HepG2 (cell line): Measurements from ENCODE around the gene GOT1. TPM values are rescaled to one million over a fixed set of nuclear protein-coding genes. Genes with fewer than 3 reads are reported as not detected.
A peak's percentile ranks its signal among the peaks of the same experiment; 100 is the strongest.

Experiments used
- ATM ChIP-seq: fragments of 450-650 bp; IDR thresholded peaks from 2 replicates; pipeline ENCODE4 v1.7.1; 2017; ENCODE audit warnings: mild to moderate bottlenecking, borderline replicate concordance
- DNMT3B ChIP-seq: conservative IDR thresholded peaks from 2 replicates; pipeline ENCODE4 v1.6.1; 2016; ENCODE audit warnings: missing biosample characterization, control low read depth
- ELF1 ChIP-seq: sonication (generic); formaldehyde crosslinking; IDR thresholded peaks from 2 replicates; pipeline ENCODE4 v1.4.0; 2020; ENCODE audit warnings: missing genetic modification reagents
- HDAC6 ChIP-seq: fragments of 200-600 bp; sonication (generic); IDR thresholded peaks from 2 replicates; pipeline ENCODE4 v1.7.0; 2017; ENCODE audit warnings: mild to moderate bottlenecking, antibody characterized with exemption, low read length, low read depth
- HHEX ChIP-seq: IDR thresholded peaks from 2 replicates; pipeline ENCODE4 v1.6.1; 2016; ENCODE audit warnings: control low read depth
- KLF15 ChIP-seq: sonication (generic); formaldehyde crosslinking; IDR thresholded peaks from 2 replicates; pipeline ENCODE4 v1.8.1; 2023; ENCODE audit warnings: borderline replicate concordance, mild to moderate bottlenecking, inconsistent platforms, missing genetic modification reagents, mixed read lengths
- MED1 ChIP-seq: sonication (generic); formaldehyde crosslinking; IDR thresholded peaks from 2 replicates; pipeline ENCODE4 v1.4.0; 2020; ENCODE audit warnings: missing genetic modification reagents
- MTF2 ChIP-seq: sonication (generic); formaldehyde crosslinking; IDR thresholded peaks from 2 replicates; pipeline ENCODE4 v1.5.0; 2020; ENCODE audit warnings: missing genetic modification reagents, borderline replicate concordance
- SOX13 ChIP-seq, 3 experiments: fragments of 450-650 bp in 1 of 3; sonication (generic) in 1 of 3; formaldehyde crosslinking in 1 of 3; IDR thresholded peaks in 2 of 3; conservative IDR thresholded peaks in 1 of 3; 2 replicates each; pipeline versions ENCODE4 v1.5.0 to v1.6.1; 2016 to 2020; ENCODE audit warnings: antibody characterized with exemption in 1 of 3, mild to moderate bottlenecking in 1 of 3, missing compliant biosample characterization in 1 of 3, missing genetic modification reagents in 1 of 3, moderate library complexity in 1 of 3
- STAT5B ChIP-seq: sonication (generic); formaldehyde crosslinking; IDR thresholded peaks from 2 replicates; pipeline ENCODE4 v1.4.0; 2020; ENCODE audit warnings: missing genetic modification reagents
- TOPORS ChIP-seq: sonication (generic); formaldehyde crosslinking; IDR thresholded peaks from 2 replicates; pipeline ENCODE4 v1.8.0; 2023; ENCODE audit warnings: mild to moderate bottlenecking, missing genetic modification reagents
- ZFP62 ChIP-seq: sonication (generic); formaldehyde crosslinking; IDR thresholded peaks from 2 replicates; pipeline ENCODE4 v1.4.0; 2020; ENCODE audit warnings: missing genetic modification reagents
- ZNF224 ChIP-seq: sonication (generic); formaldehyde crosslinking; IDR thresholded peaks from 2 replicates; pipeline ENCODE4 v1.5.0; 2020; ENCODE audit warnings: mild to moderate bottlenecking, missing genetic modification reagents
- ZNF232 ChIP-seq: sonication (generic); formaldehyde crosslinking; IDR thresholded peaks from 2 replicates; pipeline ENCODE4 v1.4.0; 2020; ENCODE audit warnings: missing genetic modification reagents, borderline replicate concordance
- ZNF335 ChIP-seq: sonication (generic); formaldehyde crosslinking; IDR thresholded peaks from 2 replicates; pipeline ENCODE4 v1.4.0; 2020; ENCODE audit warnings: missing genetic modification reagents
- ZNF510 ChIP-seq: sonication (generic); formaldehyde crosslinking; IDR thresholded peaks from 2 replicates; pipeline ENCODE4 v1.4.0; 2020; ENCODE audit warnings: low read depth, mild to moderate bottlenecking, missing genetic modification reagents
- ZNF576 ChIP-seq: sonication (generic); formaldehyde crosslinking; IDR thresholded peaks from 2 replicates; pipeline ENCODE4 v1.4.0; 2020; ENCODE audit warnings: mild to moderate bottlenecking, missing genetic modification reagents
- ZNF737 ChIP-seq: sonication (generic); formaldehyde crosslinking; IDR thresholded peaks from 2 replicates; pipeline ENCODE4 v1.5.0; 2020; ENCODE audit warnings: missing genetic modification reagents, mild to moderate bottlenecking, borderline replicate concordance
- ZNF766 ChIP-seq: sonication (generic); formaldehyde crosslinking; IDR thresholded peaks from 2 replicates; pipeline ENCODE4 v1.5.0; 2020; ENCODE audit warnings: missing genetic modification reagents, borderline replicate concordance
- ZNF770 ChIP-seq: sonication (generic); formaldehyde crosslinking; IDR thresholded peaks from 2 replicates; pipeline ENCODE4 v1.5.0; 2020; ENCODE audit warnings: mild to moderate bottlenecking, missing genetic modification reagents
- polyA plus RNA-seq, 8 experiments: library from polyadenylated mRNA; depleted of rRNA in 3 of 8; stranded (reverse) in 7 of 8; unstranded in 1 of 8; fragments of >200 nt; fragmentation: Illumina TruSeq in 4 of 8; extraction: Trizol in 4 of 8; gene quantifications; 2 replicates each; pipeline versions ENCODE4 v1.2.1 to v1.2.3, GENCODE V29; 2011 to 2016; ENCODE audit warnings: low read depth in 4 of 8, missing spikeins in 1 of 8, mixed read lengths in 1 of 8; ENCODE audit not compliant: insufficient read depth in 1 of 8
- total RNA-seq, 5 experiments: library from RNA; depleted of rRNA; stranded (reverse); fragments of >200 nt; fragmentation: Illumina TruSeq; extraction: Trizol; gene quantifications; 2 replicates each; pipeline ENCODE4 v1.2.3, GENCODE V29; 2016; ENCODE audit warnings: low read depth in 1 of 5
- TF ChIP-seq, protein P1 (sequence below): sonication (generic); formaldehyde crosslinking; IDR thresholded peaks from 2 replicates; pipeline ENCODE4 v1.5.0; 2020; ENCODE audit warnings: missing genetic modification reagents
- TF ChIP-seq, protein P2 (sequence below): sonication (generic); formaldehyde crosslinking; IDR thresholded peaks from 2 replicates; pipeline ENCODE4 v1.4.0; 2020; ENCODE audit warnings: missing genetic modification reagents, borderline replicate concordance
- TF ChIP-seq, protein P3 (sequence below): sonication (generic); formaldehyde crosslinking; IDR thresholded peaks from 2 replicates; pipeline ENCODE4 v1.5.1; 2020; ENCODE audit warnings: missing genetic modification reagents, mild to moderate bottlenecking, borderline replicate concordance

Gene GOT1
- total and polyA plus RNA-seq, 2 of the 13 experiments (the other 11 are each of a cell fraction or from before 2014, with no cell fraction given) = 81.2 to 102 TPM

GRCh38 chr10:99430451-99431189 is at the start of gene GOT1 (continued):
- TF ChIP-seq, protein P1, sequence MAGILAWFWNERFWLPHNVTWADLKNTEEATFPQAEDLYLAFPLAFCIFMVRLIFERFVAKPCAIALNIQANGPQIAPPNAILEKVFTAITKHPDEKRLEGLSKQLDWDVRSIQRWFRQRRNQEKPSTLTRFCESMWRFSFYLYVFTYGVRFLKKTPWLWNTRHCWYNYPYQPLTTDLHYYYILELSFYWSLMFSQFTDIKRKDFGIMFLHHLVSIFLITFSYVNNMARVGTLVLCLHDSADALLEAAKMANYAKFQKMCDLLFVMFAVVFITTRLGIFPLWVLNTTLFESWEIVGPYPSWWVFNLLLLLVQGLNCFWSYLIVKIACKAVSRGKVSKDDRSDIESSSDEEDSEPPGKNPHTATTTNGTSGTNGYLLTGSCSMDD (CRISPR knock-in tag) = no peak
- TF ChIP-seq TOPORS (CRISPR knock-in tag) = peak; percentile 88
- peak; percentile 74 for TF ChIP-seq ZNF224 (CRISPR knock-in tag)
- no peak for TF ChIP-seq ZNF335 (CRISPR knock-in tag)
- no peak for TF ChIP-seq ZFP62
- peak; percentile 68; the same call in 1 of the 2 replicates for TF ChIP-seq ZNF510 (CRISPR knock-in tag)
- no peak for TF ChIP-seq HHEX
- 0 out of 2 replicates have a peak, but pooled peaks have one; percentile 32 for TF ChIP-seq DNMT3B (CRISPR knock-in tag)
- TF ChIP-seq ZNF576 (CRISPR knock-in tag) = no peak
- TF ChIP-seq, protein P2, sequence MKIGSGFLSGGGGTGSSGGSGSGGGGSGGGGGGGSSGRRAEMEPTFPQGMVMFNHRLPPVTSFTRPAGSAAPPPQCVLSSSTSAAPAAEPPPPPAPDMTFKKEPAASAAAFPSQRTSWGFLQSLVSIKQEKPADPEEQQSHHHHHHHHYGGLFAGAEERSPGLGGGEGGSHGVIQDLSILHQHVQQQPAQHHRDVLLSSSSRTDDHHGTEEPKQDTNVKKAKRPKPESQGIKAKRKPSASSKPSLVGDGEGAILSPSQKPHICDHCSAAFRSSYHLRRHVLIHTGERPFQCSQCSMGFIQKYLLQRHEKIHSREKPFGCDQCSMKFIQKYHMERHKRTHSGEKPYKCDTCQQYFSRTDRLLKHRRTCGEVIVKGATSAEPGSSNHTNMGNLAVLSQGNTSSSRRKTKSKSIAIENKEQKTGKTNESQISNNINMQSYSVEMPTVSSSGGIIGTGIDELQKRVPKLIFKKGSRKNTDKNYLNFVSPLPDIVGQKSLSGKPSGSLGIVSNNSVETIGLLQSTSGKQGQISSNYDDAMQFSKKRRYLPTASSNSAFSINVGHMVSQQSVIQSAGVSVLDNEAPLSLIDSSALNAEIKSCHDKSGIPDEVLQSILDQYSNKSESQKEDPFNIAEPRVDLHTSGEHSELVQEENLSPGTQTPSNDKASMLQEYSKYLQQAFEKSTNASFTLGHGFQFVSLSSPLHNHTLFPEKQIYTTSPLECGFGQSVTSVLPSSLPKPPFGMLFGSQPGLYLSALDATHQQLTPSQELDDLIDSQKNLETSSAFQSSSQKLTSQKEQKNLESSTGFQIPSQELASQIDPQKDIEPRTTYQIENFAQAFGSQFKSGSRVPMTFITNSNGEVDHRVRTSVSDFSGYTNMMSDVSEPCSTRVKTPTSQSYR = no peak
- peak; percentile 14; the same call in 1 of the 2 replicates for TF ChIP-seq ZNF770 (CRISPR knock-in tag)
- no peak for TF ChIP-seq ZNF737
- no peak for TF ChIP-seq HDAC6
- TF ChIP-seq, protein P3, sequence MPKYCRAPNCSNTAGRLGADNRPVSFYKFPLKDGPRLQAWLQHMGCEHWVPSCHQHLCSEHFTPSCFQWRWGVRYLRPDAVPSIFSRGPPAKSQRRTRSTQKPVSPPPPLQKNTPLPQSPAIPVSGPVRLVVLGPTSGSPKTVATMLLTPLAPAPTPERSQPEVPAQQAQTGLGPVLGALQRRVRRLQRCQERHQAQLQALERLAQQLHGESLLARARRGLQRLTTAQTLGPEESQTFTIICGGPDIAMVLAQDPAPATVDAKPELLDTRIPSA = no peak
- no peak for TF ChIP-seq MTF2 (CRISPR knock-in tag)
- no peak for TF ChIP-seq ATM
- TF ChIP-seq ELF1 (CRISPR knock-in tag) = 0 out of 2 replicates have a peak, but pooled peaks have one; percentile 9
- no peak for TF ChIP-seq SOX13 (IDR thresholded peaks at IDR 0.05)
- peak in 1 of 2 experiments; percentile 53; a peak in 2 of 4 replicates for TF ChIP-seq SOX13 (CRISPR knock-in tag; conservative IDR thresholded peaks at IDR 0.05 in 1 of 2, IDR thresholded peaks at IDR 0.05 in 1 of 2)
- TF ChIP-seq STAT5B (CRISPR knock-in tag) = no peak
- TF ChIP-seq MED1 (CRISPR knock-in tag) = no peak; the same call in 1 of the 2 replicates
- TF ChIP-seq ZNF232 (CRISPR knock-in tag) = no peak
- no peak for TF ChIP-seq ZNF766 (CRISPR knock-in tag)
- TF ChIP-seq KLF15 = no peak; the same call in 1 of the 2 replicates
